Stomach (tissue), 9 donors: Measurements from ENCODE around the gene SMTNL2. TPM values are rescaled to one million over a fixed set of nuclear protein-coding genes. Genes with fewer than 3 reads are reported as not detected.

Source experiments
- DNase-seq, 2 donors: peaks; one replicate each; pipeline versions ENCODE4 v3.0.0 to v3.0.0-alpha.2; 2013 to 2019
- H3K27ac ChIP-seq, 5 donors: fragments of 200-600 bp in 4 of 5; sonication (generic) in 4 of 5; one replicate each; pipeline ENCODE4 v1.5.1; 2013 to 2019; ENCODE audit warnings: mild to moderate bottlenecking in 1 of 5, moderate library complexity in 1 of 5
- H3K27me3 ChIP-seq, 3 donors: fragments of 200-600 bp; sonication (generic); one replicate each; pipeline ENCODE4 v1.5.1; 2017 to 2019; ENCODE audit warnings: mixed run types in 1 of 3
- H3K36me3 ChIP-seq, 4 donors: fragments of 200-600 bp; sonication (generic); 1 replicate in 3 of 4; 2 replicates in 1 of 4; pipeline ENCODE4 v1.5.1; 2016 to 2019
- H3K4me1 ChIP-seq, 4 donors: fragments of 200-600 bp; sonication (generic); one replicate each; pipeline ENCODE4 v1.5.1; 2016 to 2019
- H3K4me3 ChIP-seq, 4 donors: fragments of 200-600 bp; sonication (generic) in 3 of 4; one replicate each; pipeline ENCODE4 v1.5.1; 2016 to 2019; ENCODE audit warnings: mild to moderate bottlenecking in 1 of 4
- H3K9me3 ChIP-seq, 4 donors: fragments of 200-600 bp; sonication (generic); one replicate each; pipeline ENCODE4 v1.5.1; 2016 to 2019
- CTCF ChIP-seq, 7 experiments: fragments of 450-650 bp in 4 of 7; fragments of 200-600 bp in 3 of 7; sonication (generic) in 3 of 7; IDR thresholded peaks; one replicate each; pipeline ENCODE4 v1.5.1; 2016 to 2019; ENCODE audit warnings: antibody characterized with exemption in 7 of 7, control low read depth in 2 of 7, mild to moderate bottlenecking in 1 of 7
- EP300 ChIP-seq: sonication (generic); formaldehyde crosslinking; IDR thresholded peaks from one replicate; pipeline ENCODE4 v1.6.1; 2017; ENCODE audit warnings: antibody characterized with exemption
- POLR2A ChIP-seq, 4 donors: fragments of 450-650 bp; IDR thresholded peaks; one replicate each; pipeline ENCODE4 v1.6.1; 2016; ENCODE audit warnings: antibody characterized with exemption in 4 of 4, control low read depth in 2 of 4, mild to moderate bottlenecking in 1 of 4, moderate library complexity in 1 of 4
- POLR2AphosphoS5 ChIP-seq, 3 donors: sonication (generic); formaldehyde crosslinking; IDR thresholded peaks; one replicate each; pipeline ENCODE4 v1.6.1; 2016; ENCODE audit warnings: antibody characterized with exemption in 3 of 3
- WGBS, 5 donors: extraction: QIAGEN DNeasy Blood & Tissue Kit in 3 of 5; methylation state at CpG; one replicate each; pipeline versions ENCODE4 v1.1.5 to v1.1.7; 2013 to 2018; 5-methylcytosine and 5-hydroxymethylcytosine counted together
- intact Hi-C: fragments of 100-400 bp; cut with DNase I; formaldehyde crosslinking; loops from one replicate; pipeline ENCODE4 v1.15.1; 2023; ENCODE audit warnings: low total_unique reads
- polyA plus RNA-seq, 3 donors: library from polyadenylated mRNA; stranded (reverse); fragments of 200-250 nt; gene quantifications; one replicate each; pipeline ENCODE4 v1.2.3, GENCODE V29; 2013
- total RNA-seq, 5 donors: library from RNA; depleted of rRNA; stranded (reverse); fragments of >200 nt; gene quantifications; one replicate each; pipeline versions ENCODE4 v1.1.0 to v1.2.3, GENCODE V29; 2014 to 2016
- donor health status: healthy with polysubstance abuse.
- donor health status: Bipolar disorder and iron deficiency.
- donor health status: healthy.

The SMTNL2 gene
- total and polyA plus RNA-seq, 8 donors: 0.50 to 1.9 (median 1.5) TPM; not detected in 4

GRCh38 chr17:4544951-4545216 lies 39.4 kb upstream of the SMTNL2 start:
- 84 to 94% (median 90%) methylated on average over 16 to 18 of the region's 18 CpGs for WGBS, 5 donors
- intact Hi-C loops: loop anchor here (10.0 kb wide), 1 partner anchor 120 kb away; no protein-coding TSS in a partner anchor
- no peak overlapping the region for H3K4me3 ChIP-seq
- no peaks in the 10 kb centered on the region for H3K9me3 ChIP-seq
- H3K27ac ChIP-seq: no peak overlapping the region
- DNase-seq: no peak
- H3K36me3 ChIP-seq: peaks cover 65 to 100% (median 100%) of the 10 kb centered on the region in 4 donors
- H3K27me3 ChIP-seq: no peaks in the 10 kb centered on the region
- TF ChIP-seq POLR2A (IDR thresholded peaks at IDR 0.05): no peak
- TF ChIP-seq CTCF (IDR thresholded peaks at IDR 0.05): no peak
- no peak for TF ChIP-seq POLR2AphosphoS5 (IDR thresholded peaks at IDR 0.05)
- no peak for TF ChIP-seq EP300
- H3K4me1 ChIP-seq: peaks cover 9 to 27% (median 15%) of the 10 kb centered on the region in 4 donors

DNA sequence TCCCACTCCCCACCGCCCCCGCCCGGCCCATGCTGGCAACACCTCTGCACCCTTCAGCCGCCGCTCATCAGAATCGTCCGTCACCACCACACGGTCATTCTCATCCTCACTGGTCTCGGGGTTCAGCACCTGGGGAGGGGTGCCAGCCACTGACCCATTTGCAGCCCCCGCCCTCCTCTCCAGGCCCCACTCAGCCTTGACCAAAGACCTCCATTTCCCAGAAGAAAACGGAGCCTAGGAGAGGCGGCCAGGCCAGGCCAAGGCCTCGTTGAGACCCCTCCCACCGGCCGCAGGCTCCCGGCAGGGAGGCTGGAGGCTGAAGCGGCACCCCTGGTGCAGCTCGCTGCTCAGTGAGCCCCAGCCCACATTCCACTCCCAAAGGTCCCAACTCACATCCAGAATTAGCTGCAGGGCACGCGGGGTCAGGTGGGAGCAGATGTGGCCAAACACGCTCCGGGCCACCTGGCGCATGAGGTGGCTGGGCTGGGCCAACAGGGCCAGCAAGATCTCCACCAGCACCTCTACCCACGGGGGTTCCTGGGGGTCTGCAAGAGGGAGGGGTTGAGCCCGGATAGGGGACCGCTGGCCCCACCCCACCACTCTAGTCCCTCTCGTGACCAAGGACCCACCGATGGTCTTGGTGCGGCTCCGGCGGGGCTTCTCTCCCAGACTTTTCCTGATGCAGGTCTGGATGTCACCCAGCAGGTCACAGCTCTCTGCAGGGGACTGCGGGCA lies 38.9 kb upstream of the SMTNL2 start:
- intact Hi-C loops: loop anchor here (10.0 kb wide), 1 partner anchor 121 kb away; no protein-coding TSS in a partner anchor
- Histone ChIP-seq H3K27ac (no peak overlapping the region), H3K27me3 (no peaks in the 10 kb centered on the region), H3K36me3 (peaks cover 66 to 100% (median 100%) of the 10 kb centered on the region in 4 donors), H3K4me1 (peaks cover 9 to 22% (median 13%) of the 10 kb centered on the region in 4 donors), H3K9me3 (no peaks in the 10 kb centered on the region), H3K4me3 (no peak overlapping the region)
- no peak for TF ChIP-seq POLR2AphosphoS5 (IDR thresholded peaks at IDR 0.05)
- TF ChIP-seq POLR2A (IDR thresholded peaks at IDR 0.05): no peak
- no peak for TF ChIP-seq CTCF (IDR thresholded peaks at IDR 0.05)
- TF ChIP-seq EP300: no peak
- 90 to 98% (median 93%) methylated on average over 20 to 32 of the region's 32 CpGs for WGBS, 5 donors
- DNase-seq: no peak

DNA sequence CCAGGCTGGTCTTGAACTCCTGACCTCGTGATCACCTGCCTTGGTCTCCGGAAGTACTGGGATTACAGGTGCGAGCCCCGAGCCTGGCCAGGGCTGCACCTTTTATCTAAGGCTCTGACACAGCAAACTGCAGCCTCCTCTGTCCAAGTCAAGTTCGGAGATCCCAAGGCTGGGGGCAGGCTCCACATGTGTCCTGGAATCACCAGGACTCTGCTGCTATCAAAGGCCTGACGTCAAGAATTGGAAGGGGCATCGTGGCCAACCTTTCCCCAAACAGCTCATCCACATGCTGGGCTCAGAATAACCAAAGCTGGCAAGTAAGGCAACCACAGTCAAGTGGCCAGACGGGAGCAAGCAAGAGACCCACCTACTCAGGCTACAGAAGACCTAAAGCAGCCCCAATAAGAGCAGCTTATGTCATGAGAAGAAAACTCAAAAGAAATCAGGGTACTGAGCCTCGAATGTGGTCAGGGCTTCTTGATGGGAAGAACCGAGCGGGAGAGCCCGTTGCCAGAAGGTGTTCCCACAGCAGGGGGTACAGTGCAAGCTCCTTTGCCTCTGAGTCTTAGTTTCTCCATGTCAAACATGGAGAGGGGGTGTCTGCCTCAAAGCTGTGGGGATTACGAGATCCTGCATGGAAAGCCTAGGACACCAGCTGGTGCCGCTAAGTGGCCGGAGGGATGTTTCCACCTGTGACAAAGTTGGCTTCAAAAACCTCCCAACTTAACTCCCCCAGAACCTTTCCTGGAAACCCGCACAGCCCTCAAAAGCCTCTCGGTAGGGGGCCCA lies 37.0 kb upstream of the SMTNL2 start:
- Histone ChIP-seq H3K36me3 (peaks cover 78 to 100% (median 100%) of the 10 kb centered on the region in 4 donors), H3K9me3 (no peaks in the 10 kb centered on the region), H3K27ac (no peak overlapping the region), H3K4me1 (peaks cover 0 to 6% (median 0%) of the 10 kb centered on the region in 4 donors), H3K27me3 (no peaks in the 10 kb centered on the region), H3K4me3 (no peak overlapping the region)
- DNase-seq: no peak
- 84 to 92% (median 89%) methylated on average over 17 of the region's 17 CpGs for WGBS, 5 donors
- intact Hi-C loops: loop anchor here (10.0 kb wide), 1 partner anchor 123 kb away; no protein-coding TSS in a partner anchor
- TF ChIP-seq CTCF (IDR thresholded peaks at IDR 0.05) (no peak), POLR2A (IDR thresholded peaks at IDR 0.05) (no peak), EP300 (no peak), POLR2AphosphoS5 (IDR thresholded peaks at IDR 0.05) (no peak)

DNA sequence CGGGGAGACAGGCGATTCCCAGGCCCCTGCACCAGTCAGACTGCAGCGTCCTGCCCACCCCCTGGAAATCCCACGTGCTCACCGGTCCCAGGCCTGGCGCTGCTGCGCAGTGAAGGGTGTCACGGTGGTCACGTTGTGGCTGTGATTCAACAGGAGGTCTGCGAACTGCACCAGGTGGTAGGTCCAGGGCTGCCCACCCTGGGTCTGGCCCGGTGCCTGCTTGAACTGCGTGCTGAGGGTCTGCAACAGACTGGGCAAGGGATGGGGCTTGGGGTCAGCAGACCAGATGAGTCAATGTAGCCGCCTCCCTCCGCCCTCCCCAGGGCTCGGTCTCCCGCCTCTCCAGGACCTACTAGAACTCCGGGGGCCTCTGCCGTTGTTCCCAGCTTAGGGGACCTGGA lies 36.3 kb upstream of the SMTNL2 start:
- Histone ChIP-seq H3K36me3 (peaks cover 78 to 100% (median 100%) of the 10 kb centered on the region in 4 donors), H3K9me3 (no peaks in the 10 kb centered on the region), H3K27me3 (no peaks in the 10 kb centered on the region), H3K4me3 (no peak overlapping the region), H3K27ac (no peak overlapping the region), H3K4me1 (peaks cover 0 to 4% (median 0%) of the 10 kb centered on the region in 4 donors)
- DNase-seq: no peak
- WGBS, 5 donors: 91 to 96% (median 95%) methylated on average over 12 to 18 of the region's 18 CpGs
- intact Hi-C loops: loop anchor here (10.0 kb wide), 1 partner anchor 123 kb away; no protein-coding TSS in a partner anchor
- TF ChIP-seq POLR2AphosphoS5 (IDR thresholded peaks at IDR 0.05) (no peak), CTCF (IDR thresholded peaks at IDR 0.05) (no peak), POLR2A (IDR thresholded peaks at IDR 0.05) (no peak), EP300 (no peak)
